HG03469 (cell line): ENCODE data around the gene MKRN1.
"Not testable (repeated sequence)": the region's sequence is repeated elsewhere in the genome, so short reads cannot be mapped to it uniquely, and the experiment has no call there.

Experiments used
- ATAC-seq: cut with Tn5 transposase; IDR thresholded peaks from one replicate; pipeline ENCODE4 v1.9.1; 2021; ENCODE audit warnings: mild to moderate bottlenecking, moderate library complexity, moderate number of reproducible peaks; ENCODE audit not compliant: unreplicated experiment

MKRN1 gene

GRCh38 chr7:140485500-140486265 lies 6.4 kb upstream of the MKRN1 start:
- no peak for ATAC-seq

GRCh38 chr7:140484951-140485499 lies 5.7 kb upstream of the MKRN1 start:
- ATAC-seq: no peak

- no peak for ATAC-seq
Observed at GRCh38 chr7:140484479-140484878, 5.2 kb upstream of the MKRN1 start.

- ATAC-seq: peak; percentile 4
Observed at GRCh38 chr7:140479739-140480084, 407 bp upstream of the MKRN1 start.

- ATAC-seq: peak; percentile 9
Observed at GRCh38 chr7:140478246-140479061, 851 bp downstream of the MKRN1 start.

DNA sequence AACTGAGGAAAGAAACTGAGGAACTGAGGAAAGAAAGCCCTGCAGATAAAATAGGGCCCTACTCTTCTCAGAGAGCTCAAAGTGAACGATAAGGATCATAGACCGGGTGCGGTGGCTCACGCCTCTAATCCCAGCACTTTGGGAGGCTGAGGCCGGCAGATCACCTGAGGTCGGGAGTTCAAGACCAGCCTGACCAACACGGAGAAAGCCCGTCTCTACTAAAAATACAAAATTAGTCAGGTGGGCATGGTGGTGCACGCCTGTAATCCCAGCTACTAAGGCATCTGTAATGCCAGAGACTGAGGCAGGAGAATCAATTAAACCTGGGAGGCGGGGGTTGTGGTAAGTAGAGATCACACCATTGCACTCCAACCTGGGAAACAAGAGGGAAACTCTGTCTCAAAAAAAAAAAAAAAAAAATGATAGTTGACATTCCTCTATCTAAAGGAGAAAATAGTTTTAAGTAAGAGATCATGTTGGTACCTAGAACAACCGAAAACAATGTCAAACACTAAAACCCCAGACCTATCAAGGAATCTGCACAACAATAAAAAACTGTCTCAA lies 2.5 kb downstream of the MKRN1 start:
- no peak for ATAC-seq

- no peak for ATAC-seq
Observed at GRCh38 chr7:140475747-140476333, 3.5 kb downstream of the MKRN1 start.

DNA sequence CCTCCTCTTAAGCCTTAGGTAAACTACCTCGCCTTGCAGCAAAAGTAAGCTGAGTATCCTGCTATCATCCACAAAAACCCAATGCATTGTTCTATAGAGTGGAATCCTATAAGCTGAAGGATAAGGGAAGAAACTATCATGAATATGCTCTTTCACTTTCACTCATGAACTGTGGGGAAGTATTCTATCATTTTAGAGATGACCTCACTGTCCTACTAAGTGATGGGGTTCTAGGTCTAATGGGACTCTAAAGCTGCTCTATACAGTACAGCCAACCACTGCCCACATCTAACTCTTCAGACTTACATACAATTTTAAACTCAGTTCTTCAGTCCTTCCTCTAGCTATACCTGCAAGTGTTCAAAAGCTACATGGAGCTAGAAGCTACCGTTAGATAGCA lies 16.2 kb downstream of the MKRN1 start:
- ATAC-seq: no peak

DNA sequence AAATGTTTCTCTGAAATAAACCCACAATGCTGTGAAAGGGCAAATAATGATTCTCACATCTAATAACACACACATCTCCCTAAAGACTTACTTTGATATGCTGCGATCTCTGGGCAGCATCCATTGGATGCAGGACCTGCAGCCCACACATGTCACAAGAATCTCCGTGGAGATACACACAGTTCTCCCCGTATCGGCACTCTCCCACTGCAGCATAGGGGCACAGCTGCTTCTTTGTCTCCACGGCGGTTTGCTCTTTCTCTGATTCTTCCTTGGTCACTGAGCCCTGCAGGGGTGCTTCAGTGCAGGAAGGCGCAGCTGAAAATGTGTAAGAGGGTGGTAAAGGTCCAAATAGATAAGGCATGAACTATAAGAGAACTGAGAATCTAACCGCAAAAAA lies 20.4 kb downstream of the MKRN1 start:
- ATAC-seq: no peak

- no peak for ATAC-seq
Observed at GRCh38 chr7:140458201-140458600, 21.1 kb downstream of the MKRN1 start.

DNA sequence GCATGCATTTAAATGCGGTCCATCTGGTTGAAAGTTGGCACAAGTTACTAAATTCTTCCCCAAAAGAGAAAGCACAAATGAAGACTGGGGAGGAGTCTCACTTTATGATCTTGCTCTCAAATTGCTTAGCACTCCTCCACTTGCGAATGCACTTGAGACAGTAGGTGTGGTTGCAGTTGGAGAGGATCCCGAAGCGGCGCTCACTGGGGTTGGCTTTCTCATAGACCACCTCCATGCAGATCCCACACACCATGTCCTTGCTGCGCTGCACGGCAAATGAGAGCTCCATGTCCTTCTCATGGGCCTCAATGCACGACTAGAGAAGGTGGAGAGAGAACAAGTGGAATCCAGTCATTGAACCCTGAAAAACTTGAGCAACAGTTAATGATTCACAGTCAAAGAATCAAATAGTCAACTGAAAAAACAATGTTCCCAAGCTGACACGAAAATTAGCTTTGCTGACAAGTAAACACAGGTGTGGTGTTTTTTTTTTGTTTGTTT lies 22.7 kb downstream of the MKRN1 start:
- ATAC-seq: no peak

- no peak for ATAC-seq
Observed at GRCh38 chr7:140455743-140456142, 23.6 kb downstream of the MKRN1 start.

DNA sequence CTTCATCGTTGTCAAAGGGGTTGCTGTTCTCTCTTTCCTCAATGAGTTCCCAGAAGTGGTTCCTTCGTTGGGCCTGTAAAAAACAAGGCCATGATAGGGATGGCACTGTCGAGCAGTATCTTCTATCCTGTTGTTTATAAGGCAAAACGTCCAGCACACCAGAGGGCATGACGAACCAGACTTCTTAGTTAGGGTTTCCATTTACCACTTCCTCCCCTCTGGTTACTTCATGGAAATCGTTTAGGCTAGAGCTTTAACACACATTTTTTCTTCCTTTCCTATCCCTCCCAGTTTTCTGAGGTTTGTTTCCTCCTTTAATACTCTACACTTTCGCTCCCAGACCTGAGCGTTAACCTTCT lies 24.7 kb downstream of the MKRN1 start:
- ATAC-seq: no peak

DNA sequence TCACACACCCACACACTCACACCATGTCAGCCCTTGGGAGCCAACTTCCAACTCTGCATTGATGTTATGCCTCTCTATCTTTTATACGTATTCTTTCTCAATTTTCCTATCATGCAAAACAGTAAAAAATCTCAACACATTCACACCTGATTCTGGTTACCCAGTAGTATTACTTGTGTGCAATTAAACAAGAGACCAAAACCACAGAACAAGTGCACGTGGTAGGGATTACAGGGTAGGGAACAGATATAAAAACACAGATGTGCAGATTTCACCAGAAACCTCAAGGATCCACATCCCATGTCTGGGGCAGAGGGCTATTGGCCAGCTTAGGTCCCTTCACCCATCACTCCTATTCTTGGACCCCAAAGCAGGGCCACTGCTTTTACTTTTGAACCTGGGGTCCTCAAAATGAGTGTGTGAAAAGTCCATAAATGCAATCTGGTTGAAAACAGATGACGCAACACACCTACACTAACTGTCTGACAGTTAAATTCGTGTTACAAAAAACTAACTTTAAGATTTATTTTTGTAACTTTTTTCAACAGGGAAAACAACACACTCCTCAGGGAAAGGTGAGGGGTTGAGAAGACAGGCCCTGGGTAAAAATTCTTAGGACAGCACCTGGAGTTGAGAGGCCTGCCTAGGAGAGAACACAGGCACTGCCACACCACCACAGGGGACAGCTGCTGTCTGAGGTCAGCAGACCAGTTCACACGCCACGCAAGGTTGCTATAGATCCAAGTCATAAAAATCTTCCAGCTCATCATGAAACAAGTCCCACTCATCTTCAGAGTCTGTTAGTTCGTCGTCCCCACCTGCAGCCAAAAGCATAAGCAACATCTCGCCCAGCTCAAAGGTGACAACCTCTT lies 25.3 kb downstream of the MKRN1 start:
- not testable (repeated sequence) for ATAC-seq

GRCh38 chr7:140453273-140453672 lies 26.0 kb downstream of the MKRN1 start:
- ATAC-seq: no peak

DNA sequence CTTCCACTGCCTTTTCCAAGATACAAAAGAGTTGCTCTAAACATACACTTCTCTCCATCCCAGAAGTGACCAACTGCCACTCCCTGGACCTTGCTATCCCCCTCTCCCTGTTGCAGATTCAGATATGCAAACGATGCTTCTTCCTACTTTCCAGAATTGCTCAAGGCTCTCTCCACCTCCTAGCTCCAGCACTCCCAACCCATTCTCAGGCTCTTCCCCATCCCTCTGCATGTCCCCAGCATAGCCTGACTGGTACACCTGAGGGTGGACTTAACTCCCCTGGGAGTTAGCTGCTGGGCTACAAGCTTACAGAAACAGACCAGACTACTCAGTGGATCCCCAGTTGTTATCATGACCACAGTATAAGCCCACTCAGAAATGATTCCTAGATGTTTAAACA lies 27.6 kb downstream of the MKRN1 start:
- no peak for ATAC-seq

- ATAC-seq: no peak
Observed at GRCh38 chr7:140448781-140449480, 30.4 kb downstream of the MKRN1 start.

DNA sequence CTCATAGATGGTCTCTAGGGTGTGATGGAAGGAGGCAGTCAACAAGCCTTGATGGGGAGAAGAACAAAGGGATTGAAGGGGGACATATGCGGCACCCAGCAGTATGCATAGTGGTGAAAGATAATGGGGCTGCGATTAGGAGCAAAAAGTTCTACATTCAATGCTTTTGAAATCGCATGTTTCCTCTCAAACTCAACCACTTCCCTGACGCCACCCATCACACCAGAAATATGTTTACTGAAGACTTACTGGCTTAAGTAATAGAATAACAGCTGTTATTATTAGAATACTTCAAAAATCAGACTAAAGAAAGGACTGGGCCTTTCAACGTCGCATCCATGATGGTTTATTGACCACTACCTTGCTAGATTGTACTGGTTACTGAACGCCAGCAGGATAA lies 31.5 kb downstream of the MKRN1 start:
- ATAC-seq: no peak

DNA sequence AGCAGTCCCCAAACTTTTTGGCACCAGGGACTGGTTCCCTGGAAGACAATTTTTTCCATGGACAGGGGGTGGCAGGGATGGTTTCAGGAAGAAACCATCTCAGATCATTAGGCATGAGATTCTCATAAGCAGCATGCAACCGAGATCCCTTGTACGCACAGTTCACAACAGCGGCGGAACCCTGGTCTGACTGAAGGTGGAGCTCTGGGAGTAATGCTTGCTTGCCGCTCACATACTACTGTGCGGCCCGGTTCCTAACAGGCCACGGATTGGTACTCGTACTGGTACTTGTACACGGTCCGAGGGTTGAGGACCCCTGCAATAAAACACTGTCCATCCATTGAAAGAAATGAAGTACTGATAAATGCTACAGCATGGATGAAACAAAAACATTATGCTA lies 32.8 kb downstream of the MKRN1 start:
- ATAC-seq: no peak

DNA sequence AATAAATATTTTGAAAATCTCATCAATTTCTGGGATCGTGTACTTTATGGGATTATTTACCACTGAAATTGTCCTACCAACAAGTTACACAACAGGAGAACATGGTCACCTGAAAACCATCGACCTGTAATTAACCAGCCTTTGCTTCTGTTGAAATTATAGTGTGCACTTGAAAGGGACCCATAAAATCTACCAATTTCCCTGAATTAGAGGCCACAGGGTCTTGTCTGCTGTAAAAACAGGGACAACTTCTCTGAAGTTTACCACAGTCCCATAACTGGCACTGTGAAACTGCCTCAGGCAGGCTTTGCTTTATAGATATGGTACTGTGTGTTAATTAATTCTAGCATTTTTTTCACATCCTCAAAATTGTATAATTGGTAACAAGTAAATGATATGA lies 37.8 kb downstream of the MKRN1 start:
- no peak for ATAC-seq
